ENCODE data around the gene NCAPH2.
"Not testable (repeated sequence)": the region's sequence is repeated elsewhere in the genome, so short reads cannot be mapped to it uniquely, and the experiment has no call there.

NCAPH2 gene

GRCh38 chr22:50520184-50520583, 12.2 kb downstream of the NCAPH2 start:
- not testable (repeated sequence) for ATAC-seq

- no peak for ATAC-seq
Observed at GRCh38 chr22:50520826-50521453, 12.9 kb downstream of the NCAPH2 start.

- ATAC-seq, result no peak
Observed at GRCh38 chr22:50521710-50522109, 13.7 kb downstream of the NCAPH2 start.

GRCh38 chr22:50522208-50522805, 14.3 kb downstream of the NCAPH2 start:
- no peak for ATAC-seq

GRCh38 chr22:50522806-50523438, 14.9 kb downstream of the NCAPH2 start:
- no peak for ATAC-seq

- ATAC-seq, result no peak
Observed at GRCh38 chr22:50523458-50523805, 15.4 kb downstream of the NCAPH2 start.

GRCh38 chr22:50523806-50524675, 16.0 kb downstream of the NCAPH2 start:
- no peak for ATAC-seq

- no peak for ATAC-seq
Observed at GRCh38 chr22:50524676-50525103, 16.7 kb downstream of the NCAPH2 start.

- peak; percentile 53 to 58 for ATAC-seq
Observed at GRCh38 chr22:50525104-50525857, 17.3 kb downstream of the NCAPH2 start, which contains the start of gene SCO2. Gene SCO2 (minus strand): TSS chr22:50525598. CDS start chr22:50524411, 1,187 bp downstream.

GRCh38 chr22:50525858-50526107, 17.8 kb downstream of the NCAPH2 start:
- no peak for ATAC-seq

GRCh38 chr22:50526108-50526833, 18.2 kb downstream of the NCAPH2 start:
- ATAC-seq, result peak; percentile 28 to 33

- ATAC-seq, result peak in 1 of 2 donors; percentile 3
Observed at GRCh38 chr22:50526834-50527801, 19.1 kb downstream of the NCAPH2 start.

GRCh38 chr22:50527921-50528681, 20.1 kb downstream of the NCAPH2 start:
- ATAC-seq, result no peak

GRCh38 chr22:50528682-50529415, 20.8 kb downstream of the NCAPH2 start:
- ATAC-seq, result no peak

GRCh38 chr22:50529416-50529896, 21.4 kb downstream of the NCAPH2 start:
- ATAC-seq, result no peak

GRCh38 chr22:50529897-50530579, 22.0 kb downstream of the NCAPH2 start, which contains the start of gene TYMP:
Gene TYMP (minus strand): TSS chr22:50530012. CDS start chr22:50529709, 303 bp downstream.
- ATAC-seq, result peak; percentile 18 to 26

GRCh38 chr22:50530580-50530876, 22.5 kb downstream of the NCAPH2 start:
- peak in 1 of 2 donors; percentile 1 for ATAC-seq

GRCh38 chr22:50530877-50531545, 23.0 kb downstream of the NCAPH2 start:
- ATAC-seq, result peak; percentile 46 to 55
